ENCODE results near the gene IQGAP1. TPM values are rescaled to one million over a fixed set of nuclear protein-coding genes. Genes with fewer than 3 reads are reported as not detected.

Gene IQGAP1
- total RNA-seq, 1 experiment from 2014 or later = 106 TPM

- Mint-ChIP-seq H3K36me3 (peaks cover 36% of the 10 kb centered on the region), H3K27ac (peak overlapping the region; percentile 13; the same call in 1 of the 2 replicates), H3K4me1 (no peaks in the 10 kb centered on the region), H3K27me3 (ENCODE audit: low read depth) (no peaks in the 10 kb centered on the region), H3K9me3 (no peaks in the 10 kb centered on the region), H3K4me3 (no peak overlapping the region)
- TF ChIP-seq ERG (CRISPR knock-in tag; IDR thresholded peaks at IDR 0.05) (no peak), NR1H2 (CRISPR knock-in tag; IDR thresholded peaks at IDR 0.05) (no peak), STAT6 (CRISPR knock-in tag; conservative IDR thresholded peaks at IDR 0.05; ENCODE audit: low read depth) (no peak), SMAD3 (CRISPR knock-in tag; IDR thresholded peaks at IDR 0.05; ENCODE audit: borderline replicate concordance) (no peak)
- TF ChIP-seq, protein P1, sequence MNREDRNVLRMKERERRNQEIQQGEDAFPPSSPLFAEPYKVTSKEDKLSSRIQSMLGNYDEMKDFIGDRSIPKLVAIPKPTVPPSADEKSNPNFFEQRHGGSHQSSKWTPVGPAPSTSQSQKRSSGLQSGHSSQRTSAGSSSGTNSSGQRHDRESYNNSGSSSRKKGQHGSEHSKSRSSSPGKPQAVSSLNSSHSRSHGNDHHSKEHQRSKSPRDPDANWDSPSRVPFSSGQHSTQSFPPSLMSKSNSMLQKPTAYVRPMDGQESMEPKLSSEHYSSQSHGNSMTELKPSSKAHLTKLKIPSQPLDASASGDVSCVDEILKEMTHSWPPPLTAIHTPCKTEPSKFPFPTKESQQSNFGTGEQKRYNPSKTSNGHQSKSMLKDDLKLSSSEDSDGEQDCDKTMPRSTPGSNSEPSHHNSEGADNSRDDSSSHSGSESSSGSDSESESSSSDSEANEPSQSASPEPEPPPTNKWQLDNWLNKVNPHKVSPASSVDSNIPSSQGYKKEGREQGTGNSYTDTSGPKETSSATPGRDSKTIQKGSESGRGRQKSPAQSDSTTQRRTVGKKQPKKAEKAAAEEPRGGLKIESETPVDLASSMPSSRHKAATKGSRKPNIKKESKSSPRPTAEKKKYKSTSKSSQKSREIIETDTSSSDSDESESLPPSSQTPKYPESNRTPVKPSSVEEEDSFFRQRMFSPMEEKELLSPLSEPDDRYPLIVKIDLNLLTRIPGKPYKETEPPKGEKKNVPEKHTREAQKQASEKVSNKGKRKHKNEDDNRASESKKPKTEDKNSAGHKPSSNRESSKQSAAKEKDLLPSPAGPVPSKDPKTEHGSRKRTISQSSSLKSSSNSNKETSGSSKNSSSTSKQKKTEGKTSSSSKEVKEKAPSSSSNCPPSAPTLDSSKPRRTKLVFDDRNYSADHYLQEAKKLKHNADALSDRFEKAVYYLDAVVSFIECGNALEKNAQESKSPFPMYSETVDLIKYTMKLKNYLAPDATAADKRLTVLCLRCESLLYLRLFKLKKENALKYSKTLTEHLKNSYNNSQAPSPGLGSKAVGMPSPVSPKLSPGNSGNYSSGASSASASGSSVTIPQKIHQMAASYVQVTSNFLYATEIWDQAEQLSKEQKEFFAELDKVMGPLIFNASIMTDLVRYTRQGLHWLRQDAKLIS (CRISPR knock-in tag; IDR thresholded peaks at IDR 0.05; ENCODE audit: borderline replicate concordance) = no peak
- TF ChIP-seq, protein P2, sequence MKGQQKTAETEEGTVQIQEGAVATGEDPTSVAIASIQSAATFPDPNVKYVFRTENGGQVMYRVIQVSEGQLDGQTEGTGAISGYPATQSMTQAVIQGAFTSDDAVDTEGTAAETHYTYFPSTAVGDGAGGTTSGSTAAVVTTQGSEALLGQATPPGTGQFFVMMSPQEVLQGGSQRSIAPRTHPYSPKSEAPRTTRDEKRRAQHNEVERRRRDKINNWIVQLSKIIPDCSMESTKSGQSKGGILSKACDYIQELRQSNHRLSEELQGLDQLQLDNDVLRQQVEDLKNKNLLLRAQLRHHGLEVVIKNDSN (CRISPR knock-in tag; IDR thresholded peaks at IDR 0.05) = no peak
- ChIA-PET CTCF (no interaction called here), POLR2A (no interaction called here)
- no peak for DNase-seq (ENCODE audit: low spot score)
- ATAC-seq = no peak
Measured at GRCh38 chr15:90471126-90471525, 83.1 kb downstream of the IQGAP1 start.

- CTCF ChIA-PET = interaction anchor here (1.5 kb wide), 1 partner anchor 178 kb away, joined by 3 read pairs; no protein-coding TSS in a partner anchor
- POLR2A ChIA-PET = no interaction called here
- TF ChIP-seq USF2 (CRISPR knock-in tag; IDR thresholded peaks at IDR 0.05) (no peak), ZBTB21 (CRISPR knock-in tag; IDR thresholded peaks at IDR 0.05; ENCODE audit: borderline replicate concordance) (no peak), OVOL2 (CRISPR knock-in tag; IDR thresholded peaks at IDR 0.05; ENCODE audit: borderline replicate concordance) (no peak), GABPB1 (CRISPR knock-in tag; IDR thresholded peaks at IDR 0.05) (no peak), ZNF396 (CRISPR knock-in tag; IDR thresholded peaks at IDR 0.05; ENCODE audit: borderline replicate concordance) (no peak), NFATC4 (CRISPR knock-in tag; IDR thresholded peaks at IDR 0.05) (no peak), PREB (CRISPR knock-in tag; IDR thresholded peaks at IDR 0.05; ENCODE audit: borderline replicate concordance) (no peak), CREM (CRISPR knock-in tag; IDR thresholded peaks at IDR 0.05) (no peak)
- TF ChIP-seq, protein P3, sequence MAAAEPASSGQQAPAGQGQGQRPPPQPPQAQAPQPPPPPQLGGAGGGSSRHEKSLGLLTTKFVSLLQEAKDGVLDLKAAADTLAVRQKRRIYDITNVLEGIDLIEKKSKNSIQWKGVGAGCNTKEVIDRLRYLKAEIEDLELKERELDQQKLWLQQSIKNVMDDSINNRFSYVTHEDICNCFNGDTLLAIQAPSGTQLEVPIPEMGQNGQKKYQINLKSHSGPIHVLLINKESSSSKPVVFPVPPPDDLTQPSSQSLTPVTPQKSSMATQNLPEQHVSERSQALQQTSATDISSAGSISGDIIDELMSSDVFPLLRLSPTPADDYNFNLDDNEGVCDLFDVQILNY (CRISPR knock-in tag; IDR thresholded peaks at IDR 0.05) = no peak
- TF ChIP-seq, protein P2 (CRISPR knock-in tag; IDR thresholded peaks at IDR 0.05) = no peak
Measured at GRCh38 chr15:90471769-90472168, 83.7 kb downstream of the IQGAP1 start.

More at GRCh38 chr15:90471769-90472168, 83.7 kb downstream of the IQGAP1 start:
- ATAC-seq (no peak), DNase-seq (ENCODE audit: low spot score) (no peak)
- H3K36me3 Mint-ChIP-seq = peaks cover 37% of the 10 kb centered on the region
- H3K4me1 Mint-ChIP-seq = no peaks in the 10 kb centered on the region
- no peaks in the 10 kb centered on the region for H3K9me3 Mint-ChIP-seq
- no peaks in the 10 kb centered on the region for H3K27me3 Mint-ChIP-seq (ENCODE audit: low read depth)
- no peak overlapping the region for H3K27ac Mint-ChIP-seq
- H3K4me3 Mint-ChIP-seq = no peak overlapping the region

Data from WTC11 (cell line).